Suprapubic skin (tissue), 4 donors: ENCODE data around the gene DCBLD1. TPM values are rescaled to one million over a fixed set of nuclear protein-coding genes. Genes with fewer than 3 reads are reported as not detected.

ENCODE experiments used
- DNase-seq, 2 donors: peaks; one replicate each; pipeline ENCODE4 v3.0.0-alpha.2; 2019; ENCODE audit warnings: low spot score in 2 of 2
- H3K27ac ChIP-seq: fragments of 200-600 bp; sonication (generic); one replicate; pipeline ENCODE4 v1.5.1; 2019
- H3K27me3 ChIP-seq: fragments of 200-600 bp; sonication (generic); one replicate; pipeline ENCODE4 v1.5.1; 2019
- H3K36me3 ChIP-seq: fragments of 200-600 bp; sonication (generic); one replicate; pipeline ENCODE4 v1.5.1; 2019
- H3K4me1 ChIP-seq: fragments of 200-600 bp; sonication (generic); one replicate; pipeline ENCODE4 v1.5.1; 2019
- H3K4me3 ChIP-seq: fragments of 200-600 bp; sonication (generic); one replicate; pipeline ENCODE4 v1.5.1; 2019; ENCODE audit warnings: mild to moderate bottlenecking
- H3K9me3 ChIP-seq: fragments of 200-600 bp; sonication (generic); one replicate; pipeline ENCODE4 v1.5.1; 2019
- EP300 ChIP-seq: sonication (generic); formaldehyde crosslinking; IDR thresholded peaks from one replicate; pipeline ENCODE4 v1.6.1; 2017; ENCODE audit warnings: antibody characterized with exemption
- POLR2A ChIP-seq, 2 donors: fragments of 450-650 bp; IDR thresholded peaks; one replicate each; pipeline ENCODE4 v1.6.1; 2017; ENCODE audit warnings: antibody characterized with exemption in 2 of 2, mild to moderate bottlenecking in 2 of 2, moderate library complexity in 2 of 2
- POLR2AphosphoS5 ChIP-seq, 3 donors: sonication (generic); formaldehyde crosslinking; IDR thresholded peaks; one replicate each; pipeline ENCODE4 v1.6.1; 2017; ENCODE audit warnings: antibody characterized with exemption in 3 of 3
- WGBS: methylation state at CpG from one replicate; pipeline ENCODE4 v1.1.5; 2018; 5-methylcytosine and 5-hydroxymethylcytosine counted together
- total RNA-seq, 4 donors: library from RNA; depleted of rRNA; stranded (reverse); fragments of >200 nt; gene quantifications; one replicate each; pipeline ENCODE4 v1.1.0, GENCODE V29; 2016
- TF ChIP-seq, protein P1 (sequence below), 2 donors: fragments of 200-600 bp in 1 of 2; fragments of 450-650 bp in 1 of 2; sonication (generic) in 1 of 2; IDR thresholded peaks; one replicate each; pipeline ENCODE4 v1.5.1; 2016 to 2019; ENCODE audit warnings: antibody characterized with exemption in 2 of 2, mild to moderate bottlenecking in 1 of 2, moderate library complexity in 1 of 2

Gene DCBLD1
- total RNA-seq, 4 donors from 2014 or later = 3.6 to 15.7 (median 4.9) TPM

GRCh38 chr6:117481926-117482239 is 591 bp upstream of the DCBLD1 start:
- Histone ChIP-seq H3K4me3 (peak overlapping the region; percentile 84), H3K27me3 (no peaks in the 10 kb centered on the region), H3K36me3 (no peaks in the 10 kb centered on the region), H3K4me1 (peaks cover 17% of the 10 kb centered on the region), H3K9me3 (no peaks in the 10 kb centered on the region), H3K27ac (peak overlapping the region; percentile 88)
- 27% methylated on average over 2 of the region's 2 CpGs for WGBS
- TF ChIP-seq POLR2AphosphoS5 (IDR thresholded peaks at IDR 0.05) (no peak), POLR2A (IDR thresholded peaks at IDR 0.05) (no peak), EP300 (no peak)
- TF ChIP-seq, protein P1, sequence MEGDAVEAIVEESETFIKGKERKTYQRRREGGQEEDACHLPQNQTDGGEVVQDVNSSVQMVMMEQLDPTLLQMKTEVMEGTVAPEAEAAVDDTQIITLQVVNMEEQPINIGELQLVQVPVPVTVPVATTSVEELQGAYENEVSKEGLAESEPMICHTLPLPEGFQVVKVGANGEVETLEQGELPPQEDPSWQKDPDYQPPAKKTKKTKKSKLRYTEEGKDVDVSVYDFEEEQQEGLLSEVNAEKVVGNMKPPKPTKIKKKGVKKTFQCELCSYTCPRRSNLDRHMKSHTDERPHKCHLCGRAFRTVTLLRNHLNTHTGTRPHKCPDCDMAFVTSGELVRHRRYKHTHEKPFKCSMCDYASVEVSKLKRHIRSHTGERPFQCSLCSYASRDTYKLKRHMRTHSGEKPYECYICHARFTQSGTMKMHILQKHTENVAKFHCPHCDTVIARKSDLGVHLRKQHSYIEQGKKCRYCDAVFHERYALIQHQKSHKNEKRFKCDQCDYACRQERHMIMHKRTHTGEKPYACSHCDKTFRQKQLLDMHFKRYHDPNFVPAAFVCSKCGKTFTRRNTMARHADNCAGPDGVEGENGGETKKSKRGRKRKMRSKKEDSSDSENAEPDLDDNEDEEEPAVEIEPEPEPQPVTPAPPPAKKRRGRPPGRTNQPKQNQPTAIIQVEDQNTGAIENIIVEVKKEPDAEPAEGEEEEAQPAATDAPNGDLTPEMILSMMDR (IDR thresholded peaks at IDR 0.05) = no peak
- DNase-seq = no peak

- Histone ChIP-seq H3K36me3 (no peaks in the 10 kb centered on the region), H3K4me3 (peak overlapping the region; percentile 84), H3K4me1 (peaks cover 17% of the 10 kb centered on the region), H3K27ac (peak overlapping the region; percentile 88), H3K27me3 (no peaks in the 10 kb centered on the region), H3K9me3 (no peaks in the 10 kb centered on the region)
- peak; percentile 76 to 82 for DNase-seq
- TF ChIP-seq POLR2AphosphoS5 (IDR thresholded peaks at IDR 0.05) = no peak
- TF ChIP-seq, protein P1 (IDR thresholded peaks at IDR 0.05) = no peak
- no peak for TF ChIP-seq POLR2A (IDR thresholded peaks at IDR 0.05)
- no peak for TF ChIP-seq EP300
- WGBS = 1% methylated on average over 32 of the region's 46 CpGs
Measured at GRCh38 chr6:117483004-117483644, 650 bp downstream of the DCBLD1 start.

- no peak for TF ChIP-seq POLR2AphosphoS5 (IDR thresholded peaks at IDR 0.05)
- no peak for TF ChIP-seq POLR2A (IDR thresholded peaks at IDR 0.05)
- Histone ChIP-seq H3K9me3 (no peaks in the 10 kb centered on the region), H3K36me3 (no peaks in the 10 kb centered on the region), H3K27ac (peak overlapping the region; percentile 88), H3K4me3 (peak overlapping the region; percentile 84), H3K27me3 (no peaks in the 10 kb centered on the region), H3K4me1 (peaks cover 17% of the 10 kb centered on the region)
- WGBS = under 1% methylated on average over 7 of the region's 7 CpGs
- no peak for DNase-seq
Measured at GRCh38 chr6:117483645-117484016, 1.2 kb downstream of the DCBLD1 start.

DNA sequence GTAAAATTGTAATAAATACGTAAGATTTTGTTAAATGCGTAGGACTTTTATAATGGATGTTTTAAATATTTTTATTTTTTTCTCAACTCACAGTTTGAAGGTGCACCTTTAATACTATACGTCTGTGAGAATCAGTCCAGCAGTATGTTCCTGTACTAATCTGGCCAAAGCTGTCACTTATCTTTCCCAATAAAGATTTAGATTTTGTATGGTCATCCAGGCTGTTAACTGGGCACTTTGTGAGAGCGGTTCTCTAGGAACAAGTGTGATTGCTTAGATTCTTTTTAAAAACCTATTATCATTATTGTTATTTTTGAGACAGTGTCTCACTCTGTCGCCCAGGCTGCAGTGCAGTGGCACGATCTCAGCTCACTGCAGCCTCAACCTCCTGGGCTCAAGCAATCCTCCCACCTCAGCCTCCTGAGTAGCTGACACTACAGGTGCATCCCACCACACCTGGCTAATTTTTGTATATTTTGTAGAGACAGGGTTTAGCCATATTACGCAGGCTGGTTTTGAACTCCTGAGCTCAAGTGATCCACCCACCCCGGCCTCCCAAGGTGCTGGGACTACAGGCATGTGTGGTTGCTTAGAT is 1.7 kb downstream of the DCBLD1 start:
- DNase-seq = no peak
- Histone ChIP-seq H3K4me1 (peaks cover 17% of the 10 kb centered on the region), H3K27me3 (no peaks in the 10 kb centered on the region), H3K36me3 (no peaks in the 10 kb centered on the region), H3K27ac (no peak overlapping the region), H3K9me3 (no peaks in the 10 kb centered on the region), H3K4me3 (peak overlapping the region; percentile 84)
- TF ChIP-seq POLR2AphosphoS5 (IDR thresholded peaks at IDR 0.05) (no peak), EP300 (no peak), POLR2A (IDR thresholded peaks at IDR 0.05) (no peak)
- TF ChIP-seq, protein P1 (IDR thresholded peaks at IDR 0.05) = no peak
- 81% methylated on average over 8 of the region's 8 CpGs for WGBS

GRCh38 chr6:117485433-117485832 is 3.0 kb downstream of the DCBLD1 start:
- no peak for DNase-seq
- no peaks in the 10 kb centered on the region for H3K9me3 ChIP-seq
- TF ChIP-seq, protein P1 (IDR thresholded peaks at IDR 0.05) = no peak
- TF ChIP-seq EP300 = no peak
- TF ChIP-seq POLR2AphosphoS5 (IDR thresholded peaks at IDR 0.05) = no peak
- no peak for TF ChIP-seq POLR2A (IDR thresholded peaks at IDR 0.05)
- no peaks in the 10 kb centered on the region for H3K36me3 ChIP-seq
- no peak overlapping the region for H3K4me3 ChIP-seq
- no peaks in the 10 kb centered on the region for H3K27me3 ChIP-seq
- no peak overlapping the region for H3K27ac ChIP-seq
- H3K4me1 ChIP-seq = peaks cover 17% of the 10 kb centered on the region
